GM12873 (cell line): ENCODE data around the gene B4GALNT4.

Source experiments
- TF ChIP-seq, protein P1 (sequence below): IDR thresholded peaks from 2 replicates; pipeline ENCODE4 v1.5.1; 2012; ENCODE audit warnings: low read depth, mild to moderate bottlenecking, moderate library complexity, low read length, control low read depth; ENCODE audit not compliant: insufficient read depth; ENCODE audit errors: missing control alignments

Gene B4GALNT4

DNA sequence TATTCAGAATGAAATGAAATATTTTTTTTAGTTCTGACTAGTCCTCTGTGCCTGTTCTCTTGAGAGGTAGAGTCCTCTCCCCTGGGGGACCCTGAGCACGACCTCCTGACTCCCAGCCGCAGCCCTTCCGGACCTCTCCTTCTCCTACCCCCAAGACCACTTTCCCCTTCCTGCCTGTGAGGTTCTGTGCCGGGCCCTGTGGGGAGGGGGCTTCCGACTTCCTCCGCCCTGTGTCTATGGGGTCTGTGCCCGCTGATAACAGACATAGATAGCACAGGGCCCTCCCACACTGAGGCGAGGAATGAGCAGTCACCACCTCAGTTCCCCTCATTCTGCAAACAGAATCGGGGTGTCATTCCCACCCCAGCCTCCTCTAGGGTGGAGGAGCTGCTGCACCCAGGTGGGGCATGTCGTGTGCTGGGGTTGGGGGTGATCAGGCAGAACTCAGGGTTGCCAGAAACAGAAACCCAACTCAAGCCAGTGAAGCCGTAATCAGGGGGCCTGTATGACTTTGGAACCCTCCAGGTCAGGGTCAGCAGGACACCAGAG is 12.9 kb downstream of the B4GALNT4 start:
- TF ChIP-seq, protein P1, sequence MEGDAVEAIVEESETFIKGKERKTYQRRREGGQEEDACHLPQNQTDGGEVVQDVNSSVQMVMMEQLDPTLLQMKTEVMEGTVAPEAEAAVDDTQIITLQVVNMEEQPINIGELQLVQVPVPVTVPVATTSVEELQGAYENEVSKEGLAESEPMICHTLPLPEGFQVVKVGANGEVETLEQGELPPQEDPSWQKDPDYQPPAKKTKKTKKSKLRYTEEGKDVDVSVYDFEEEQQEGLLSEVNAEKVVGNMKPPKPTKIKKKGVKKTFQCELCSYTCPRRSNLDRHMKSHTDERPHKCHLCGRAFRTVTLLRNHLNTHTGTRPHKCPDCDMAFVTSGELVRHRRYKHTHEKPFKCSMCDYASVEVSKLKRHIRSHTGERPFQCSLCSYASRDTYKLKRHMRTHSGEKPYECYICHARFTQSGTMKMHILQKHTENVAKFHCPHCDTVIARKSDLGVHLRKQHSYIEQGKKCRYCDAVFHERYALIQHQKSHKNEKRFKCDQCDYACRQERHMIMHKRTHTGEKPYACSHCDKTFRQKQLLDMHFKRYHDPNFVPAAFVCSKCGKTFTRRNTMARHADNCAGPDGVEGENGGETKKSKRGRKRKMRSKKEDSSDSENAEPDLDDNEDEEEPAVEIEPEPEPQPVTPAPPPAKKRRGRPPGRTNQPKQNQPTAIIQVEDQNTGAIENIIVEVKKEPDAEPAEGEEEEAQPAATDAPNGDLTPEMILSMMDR: no peak

DNA sequence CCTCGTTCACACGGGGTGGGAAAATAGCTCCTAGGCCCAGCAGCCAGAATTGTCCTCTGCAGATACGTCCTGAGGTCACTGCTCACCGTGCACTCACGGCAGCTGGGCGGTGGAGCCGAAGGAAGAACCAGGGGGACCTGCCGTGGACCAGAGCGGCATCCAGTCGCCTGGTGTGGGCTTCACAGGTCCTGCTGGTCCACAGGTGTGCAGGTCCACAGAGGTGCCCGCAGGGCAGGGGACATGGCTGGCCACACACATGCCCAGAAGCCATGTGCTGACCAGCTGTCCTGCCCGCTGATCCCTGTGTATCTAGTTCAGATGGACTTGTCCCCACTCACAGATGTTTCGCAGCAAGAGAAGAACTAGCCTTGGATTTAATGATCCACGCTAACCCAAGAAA is 14.1 kb downstream of the B4GALNT4 start:
- TF ChIP-seq, protein P1: no peak

DNA sequence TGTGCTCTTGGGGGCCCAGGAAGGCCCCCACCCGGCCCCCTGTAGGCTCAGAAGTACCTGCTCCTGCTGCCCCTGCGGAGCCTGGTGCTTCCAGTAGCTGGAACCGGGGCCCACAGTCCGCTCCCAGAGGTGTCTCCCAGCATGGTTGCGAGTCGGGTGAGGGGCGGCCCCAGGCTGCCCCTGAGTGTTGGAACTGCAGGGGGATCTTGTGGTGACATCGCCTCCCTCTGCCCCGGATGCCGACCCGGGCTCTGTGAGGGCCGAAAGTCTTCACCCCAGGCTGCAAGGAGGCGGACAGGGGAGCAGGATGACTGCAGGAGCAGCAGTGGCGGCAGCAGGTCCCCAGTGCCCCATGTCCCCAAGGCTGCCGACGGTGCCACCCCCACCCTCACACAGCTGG is 15.2 kb downstream of the B4GALNT4 start:
- TF ChIP-seq, protein P1: no peak

DNA sequence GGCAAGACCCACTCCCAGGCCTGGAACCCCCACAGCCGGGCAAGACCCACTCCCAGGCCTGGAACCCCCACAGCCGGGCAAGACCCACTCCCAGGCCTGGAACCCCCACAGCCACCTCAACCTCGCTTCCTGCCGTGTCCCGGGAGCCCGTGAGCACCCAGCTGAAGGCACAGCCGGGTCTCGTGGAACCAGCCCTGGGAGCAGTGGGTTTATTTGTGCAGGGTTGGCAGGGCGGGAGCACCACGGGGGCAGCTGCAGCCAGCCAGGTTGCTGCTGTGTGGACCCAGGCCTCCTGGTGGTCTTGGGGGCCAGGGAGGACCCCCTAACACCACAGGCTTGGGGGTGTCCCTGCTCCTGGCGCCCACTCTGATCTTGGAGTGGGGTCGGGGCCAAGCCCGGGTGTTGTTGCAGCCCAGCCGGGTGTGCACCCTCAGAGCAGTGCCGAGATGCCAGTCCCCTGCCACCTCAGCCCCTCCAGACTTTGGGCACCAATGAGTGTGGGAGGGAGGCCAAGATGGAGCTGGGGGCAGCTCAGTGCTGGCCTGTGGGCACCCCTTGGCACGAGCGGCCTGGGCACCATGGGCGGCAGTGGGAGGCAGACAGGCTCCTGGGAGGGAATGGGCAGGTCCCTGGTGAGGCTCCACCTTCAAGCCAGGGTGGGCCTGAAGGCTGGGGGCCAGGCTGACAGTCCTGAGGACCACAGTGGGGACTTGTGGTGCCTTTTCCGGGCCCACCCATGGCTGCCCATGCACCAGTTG is 16.5 kb downstream of the B4GALNT4 start:
- TF ChIP-seq, protein P1: no peak

DNA sequence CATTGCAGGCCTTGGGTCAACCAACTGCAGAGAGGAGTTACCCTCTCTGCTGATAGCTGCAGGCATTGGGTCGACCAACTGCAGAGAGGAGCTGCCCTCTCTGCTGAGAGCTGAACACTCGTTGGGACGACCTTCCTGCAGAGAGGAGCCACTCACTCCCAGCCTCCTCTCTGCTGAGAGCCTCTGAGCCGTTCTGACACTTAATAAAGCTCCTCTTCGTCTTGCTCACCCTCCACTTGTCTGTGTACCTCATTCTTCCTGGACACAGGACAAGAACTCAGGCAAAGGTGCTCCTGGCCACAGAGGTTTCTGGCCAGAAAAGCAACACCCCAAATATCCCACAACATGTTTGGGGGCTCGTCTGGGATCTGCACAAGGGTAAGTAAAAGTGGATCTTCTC is 17.2 kb downstream of the B4GALNT4 start:
- TF ChIP-seq, protein P1: no peak

DNA sequence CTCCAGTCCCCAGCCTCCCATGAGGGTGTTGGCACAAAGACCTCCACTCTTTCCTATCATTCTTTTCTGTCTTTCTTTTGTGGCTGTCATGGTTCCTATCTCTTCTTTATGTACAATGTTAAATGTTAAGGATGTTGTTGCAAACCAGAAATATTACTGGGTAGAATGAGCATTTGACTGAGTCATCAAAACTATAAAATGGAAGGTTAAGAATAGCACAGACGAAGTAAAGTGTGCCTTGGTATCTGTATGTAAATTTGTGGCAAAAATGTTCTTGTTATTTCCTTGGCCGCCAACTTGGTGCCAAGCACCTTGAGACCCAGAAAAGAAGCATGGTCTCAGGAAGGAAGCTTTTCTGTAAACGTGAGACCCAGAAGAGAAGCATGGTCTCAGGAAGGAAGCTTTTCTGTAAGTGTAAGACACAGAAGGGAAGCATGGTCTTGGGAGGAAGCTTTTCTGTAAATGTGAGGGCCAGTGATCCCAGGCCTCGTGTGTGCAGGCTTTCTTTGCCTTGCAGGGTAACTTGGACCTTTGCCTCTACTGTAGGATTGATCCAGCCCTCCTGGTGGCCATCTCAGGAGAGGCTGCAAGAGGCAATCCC is 18.0 kb downstream of the B4GALNT4 start:
- TF ChIP-seq, protein P1: no peak

DNA sequence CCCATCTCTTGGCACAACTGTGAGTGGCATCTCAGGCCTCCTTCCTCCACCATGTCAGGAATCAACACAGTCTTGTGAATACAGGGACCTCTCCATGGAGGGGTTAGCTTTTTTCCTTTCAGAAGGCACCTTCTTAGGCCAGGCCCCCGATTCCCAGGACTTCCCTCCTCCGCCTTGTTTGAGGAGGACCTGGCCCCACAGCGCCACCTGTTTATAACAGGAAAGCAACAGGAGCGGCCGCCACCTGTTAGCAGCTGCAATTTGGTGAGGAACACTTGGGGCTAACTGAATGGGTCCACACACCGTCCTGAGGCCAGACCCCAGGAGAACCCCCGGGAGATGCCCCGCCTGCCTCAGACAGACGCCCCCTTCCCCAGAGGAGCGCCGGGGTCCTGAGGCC is 20.9 kb downstream of the B4GALNT4 start:
- TF ChIP-seq, protein P1: no peak
